OCI-LY7 (cell line): Measurements from ENCODE around the gene TNKS2.

Experiments used
- EZH2phosphoT487 ChIP-seq: fragments of 200-600 bp; sonication (generic); IDR thresholded peaks from 2 replicates; pipeline ENCODE4 v1.6.1; 2018; ENCODE audit warnings: low read depth, borderline replicate concordance, mild to moderate bottlenecking, mixed run types, antibody characterized with exemption, low read length, moderate library complexity, mixed read lengths
- TF ChIP-seq, protein P1 (sequence below): fragments of 200-600 bp; sonication (generic); conservative IDR thresholded peaks from 2 replicates; pipeline ENCODE4 v1.5.1; 2014; ENCODE audit warnings: mild to moderate bottlenecking, antibody characterized with exemption, low read length, moderate library complexity, mixed read lengths

DNA sequence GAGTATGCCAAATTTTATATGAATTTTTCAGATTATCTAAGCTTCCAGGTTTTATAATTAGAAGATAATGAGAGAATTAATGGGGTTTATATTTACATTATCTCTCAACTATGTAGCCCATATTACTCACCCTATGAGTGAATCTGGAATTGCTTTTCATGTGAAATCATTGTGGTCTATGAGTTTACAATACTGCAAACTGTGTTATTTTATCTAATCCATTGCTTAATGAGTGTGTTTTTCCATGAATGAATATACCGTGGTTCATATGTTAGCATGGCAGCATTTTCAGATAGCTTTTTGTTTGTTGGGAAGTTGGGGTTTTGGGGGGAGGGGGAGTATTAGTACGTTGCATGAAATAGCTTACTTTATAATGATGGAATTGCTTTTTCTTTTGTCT is 66.5 kb downstream of the TNKS2 start:
- TF ChIP-seq, protein P1, sequence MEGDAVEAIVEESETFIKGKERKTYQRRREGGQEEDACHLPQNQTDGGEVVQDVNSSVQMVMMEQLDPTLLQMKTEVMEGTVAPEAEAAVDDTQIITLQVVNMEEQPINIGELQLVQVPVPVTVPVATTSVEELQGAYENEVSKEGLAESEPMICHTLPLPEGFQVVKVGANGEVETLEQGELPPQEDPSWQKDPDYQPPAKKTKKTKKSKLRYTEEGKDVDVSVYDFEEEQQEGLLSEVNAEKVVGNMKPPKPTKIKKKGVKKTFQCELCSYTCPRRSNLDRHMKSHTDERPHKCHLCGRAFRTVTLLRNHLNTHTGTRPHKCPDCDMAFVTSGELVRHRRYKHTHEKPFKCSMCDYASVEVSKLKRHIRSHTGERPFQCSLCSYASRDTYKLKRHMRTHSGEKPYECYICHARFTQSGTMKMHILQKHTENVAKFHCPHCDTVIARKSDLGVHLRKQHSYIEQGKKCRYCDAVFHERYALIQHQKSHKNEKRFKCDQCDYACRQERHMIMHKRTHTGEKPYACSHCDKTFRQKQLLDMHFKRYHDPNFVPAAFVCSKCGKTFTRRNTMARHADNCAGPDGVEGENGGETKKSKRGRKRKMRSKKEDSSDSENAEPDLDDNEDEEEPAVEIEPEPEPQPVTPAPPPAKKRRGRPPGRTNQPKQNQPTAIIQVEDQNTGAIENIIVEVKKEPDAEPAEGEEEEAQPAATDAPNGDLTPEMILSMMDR: no peak
- TF ChIP-seq EZH2phosphoT487: no peak
